ENCODE results near the gene ZFP36L2.
A peak's percentile ranks its signal among the peaks of the same experiment; 100 is the strongest.

Gene ZFP36L2

DNA sequence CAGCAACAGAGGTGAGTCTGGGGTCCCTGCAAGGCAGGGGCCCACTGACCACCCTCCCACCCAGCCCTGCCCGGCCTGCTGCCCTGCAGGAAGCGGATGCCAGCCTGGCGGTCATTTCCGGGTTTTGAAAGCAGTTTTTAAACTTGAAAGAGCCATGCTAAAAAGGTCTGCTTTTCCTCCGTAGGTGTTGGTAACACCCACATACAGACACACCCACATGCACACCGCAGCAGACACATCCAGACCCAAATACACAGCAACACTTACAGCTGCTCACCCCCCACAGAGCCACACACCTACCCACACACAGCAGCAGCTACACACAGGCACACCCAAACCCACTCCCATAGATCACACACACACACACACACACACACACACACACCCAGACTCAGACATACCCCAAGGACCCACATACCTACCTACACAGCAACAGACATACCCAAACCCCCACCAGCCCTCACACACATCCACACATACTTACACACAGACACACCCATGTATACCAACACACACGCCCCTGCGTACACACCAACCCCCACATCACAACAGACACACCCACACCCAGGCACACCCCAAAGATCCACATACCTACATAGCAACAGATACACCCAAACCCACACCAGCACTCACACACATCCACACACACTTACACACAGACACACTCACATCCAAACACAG is 7.6 kb downstream of the ZFP36L2 start:
- Histone ChIP-seq H3K27me3 (replicated peaks; ENCODE audit: control insufficient read depth, insufficient read depth, low read length, poor library complexity, severe bottlenecking) (no peaks in the 10 kb centered on the region), H3K4me1 (ENCODE audit: control insufficient read depth, insufficient read depth, low read length, poor library complexity, severe bottlenecking) (peaks cover 37% of the 10 kb centered on the region), H3K4me3 (ENCODE audit: insufficient read depth, low read depth, low read length, poor library complexity, severe bottlenecking) (peak overlapping the region; percentile 95), H3K9me3 (ENCODE audit: control insufficient read depth, low read length) (no peaks in the 10 kb centered on the region), H3K27ac (ENCODE audit: insufficient read depth, low read length, poor library complexity, severe bottlenecking) (peak overlapping the region; percentile 91), H3K36me3 (ENCODE audit: control insufficient read depth, insufficient read depth, low read length) (peaks cover 18% of the 10 kb centered on the region)
- DNase-seq = peak; percentile 73 to 78 (median 74)

DNA sequence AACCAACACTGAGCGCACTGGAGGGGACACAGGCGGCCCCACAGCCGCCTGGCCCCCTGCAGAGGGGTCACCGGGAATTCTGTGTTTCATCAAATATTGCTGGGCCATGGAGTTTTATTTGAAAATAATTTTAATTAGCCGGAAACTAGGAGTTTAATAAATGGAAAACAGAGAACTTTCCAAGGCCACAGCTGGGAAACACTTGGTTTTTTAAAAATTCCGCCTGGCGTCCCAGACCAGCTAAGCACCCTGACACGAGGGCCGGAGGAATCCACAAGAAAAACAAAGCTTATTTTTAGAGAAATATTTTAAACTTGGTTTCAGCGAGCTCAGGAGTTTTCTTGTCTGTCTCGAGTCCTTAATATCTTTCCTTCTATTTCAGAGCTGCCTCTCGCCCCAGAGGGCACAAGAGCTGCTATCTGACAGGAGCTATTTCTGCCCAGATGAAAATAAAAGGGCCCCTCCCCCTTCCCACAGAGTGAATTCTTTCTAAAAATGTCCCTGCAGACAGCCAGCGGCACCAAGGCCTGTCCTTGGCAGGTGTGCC is 8.2 kb downstream of the ZFP36L2 start:
- Histone ChIP-seq H3K4me1 (ENCODE audit: control insufficient read depth, insufficient read depth, low read length, poor library complexity, severe bottlenecking) (peaks cover 37% of the 10 kb centered on the region), H3K36me3 (ENCODE audit: control insufficient read depth, insufficient read depth, low read length) (peaks cover 12% of the 10 kb centered on the region), H3K9me3 (ENCODE audit: control insufficient read depth, low read length) (no peaks in the 10 kb centered on the region), H3K27ac (ENCODE audit: insufficient read depth, low read length, poor library complexity, severe bottlenecking) (peak overlapping the region; percentile 91), H3K27me3 (replicated peaks; ENCODE audit: control insufficient read depth, insufficient read depth, low read length, poor library complexity, severe bottlenecking) (no peaks in the 10 kb centered on the region), H3K4me3 (ENCODE audit: insufficient read depth, low read depth, low read length, poor library complexity, severe bottlenecking) (peak overlapping the region; percentile 34)
- DNase-seq = no peak

DNA sequence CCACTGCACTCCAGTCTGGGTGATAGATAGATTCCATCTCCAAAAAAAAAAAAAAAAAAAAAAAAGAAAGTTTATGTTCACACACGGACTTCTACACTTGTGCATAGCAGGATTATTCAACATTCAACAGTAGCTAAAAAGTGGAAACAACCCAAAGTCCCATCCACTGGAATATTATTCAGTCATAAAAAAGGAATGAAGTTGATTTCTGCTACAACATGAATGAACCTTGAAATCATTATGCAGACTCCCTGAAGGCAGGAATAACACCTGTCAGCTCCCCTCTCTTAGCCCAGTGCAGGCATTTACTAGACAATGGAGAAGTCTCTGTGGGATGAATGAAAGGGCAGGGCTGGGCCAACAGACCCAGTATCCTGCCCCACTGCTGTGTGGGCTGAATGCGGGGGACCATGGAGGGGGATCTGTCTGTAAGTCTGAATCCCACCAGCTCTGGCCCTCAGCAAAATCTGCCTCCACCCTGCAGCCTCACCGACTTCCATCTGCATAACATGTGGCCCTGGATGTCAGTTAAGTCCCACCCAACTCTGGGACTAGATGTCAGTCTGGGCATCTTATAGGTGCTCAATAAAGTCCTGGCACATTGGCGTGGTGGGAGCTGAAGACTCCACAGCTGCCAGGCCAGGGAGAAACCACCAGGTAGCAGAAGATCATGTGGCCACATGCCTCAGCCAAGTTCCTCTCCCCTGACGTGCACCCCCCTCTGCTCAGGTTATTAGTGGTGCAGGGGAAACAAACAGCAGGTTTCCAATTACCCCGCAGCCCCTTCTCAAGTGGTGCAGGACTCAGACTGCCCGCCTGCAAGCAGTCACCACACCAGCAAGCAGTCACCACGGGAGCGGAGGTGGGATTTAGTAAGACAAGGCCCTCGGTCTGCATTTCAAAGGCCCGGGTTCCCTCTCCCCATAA is 8.9 kb downstream of the ZFP36L2 start:
- H3K27me3 ChIP-seq (replicated peaks; ENCODE audit: control insufficient read depth, insufficient read depth, low read length, poor library complexity, severe bottlenecking) = no peaks in the 10 kb centered on the region
- peak overlapping the region; percentile 34 for H3K4me3 ChIP-seq (ENCODE audit: insufficient read depth, low read depth, low read length, poor library complexity, severe bottlenecking)
- H3K9me3 ChIP-seq (ENCODE audit: control insufficient read depth, low read length) = no peaks in the 10 kb centered on the region
- no peak for DNase-seq
- peaks cover 5% of the 10 kb centered on the region for H3K36me3 ChIP-seq (ENCODE audit: control insufficient read depth, insufficient read depth, low read length)
- H3K4me1 ChIP-seq (ENCODE audit: control insufficient read depth, insufficient read depth, low read length, poor library complexity, severe bottlenecking) = peaks cover 37% of the 10 kb centered on the region
- peak overlapping the region; percentile 91 for H3K27ac ChIP-seq (ENCODE audit: insufficient read depth, low read length, poor library complexity, severe bottlenecking)

DNA sequence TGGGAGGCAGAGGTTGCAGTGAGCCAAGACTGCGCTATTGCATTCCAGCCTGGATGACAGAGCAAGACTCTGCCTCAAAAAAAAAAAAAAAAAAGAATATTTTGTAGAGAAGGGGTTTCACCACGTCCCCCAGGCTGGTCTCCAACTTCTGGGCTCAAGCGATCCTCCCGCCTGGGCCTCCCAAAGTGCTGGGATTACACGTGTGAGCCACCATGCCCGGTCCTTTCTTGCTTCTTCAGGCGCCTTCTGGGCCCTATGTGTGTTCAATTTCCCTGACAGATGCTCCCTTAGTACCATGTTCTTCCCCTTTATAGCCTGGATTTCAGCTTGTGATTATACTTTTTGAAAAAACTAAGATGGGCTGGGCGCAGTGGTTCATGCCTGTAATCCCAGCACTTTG is 9.8 kb downstream of the ZFP36L2 start:
- DNase-seq = no peak
- no peaks in the 10 kb centered on the region for H3K9me3 ChIP-seq (ENCODE audit: control insufficient read depth, low read length)
- no peaks in the 10 kb centered on the region for H3K27me3 ChIP-seq (replicated peaks; ENCODE audit: control insufficient read depth, insufficient read depth, low read length, poor library complexity, severe bottlenecking)
- no peaks in the 10 kb centered on the region for H3K36me3 ChIP-seq (ENCODE audit: control insufficient read depth, insufficient read depth, low read length)
- H3K4me1 ChIP-seq (ENCODE audit: control insufficient read depth, insufficient read depth, low read length, poor library complexity, severe bottlenecking) = peaks cover 37% of the 10 kb centered on the region
- H3K4me3 ChIP-seq (ENCODE audit: insufficient read depth, low read depth, low read length, poor library complexity, severe bottlenecking) = no peak overlapping the region
- no peak overlapping the region for H3K27ac ChIP-seq (ENCODE audit: insufficient read depth, low read length, poor library complexity, severe bottlenecking)

DNA sequence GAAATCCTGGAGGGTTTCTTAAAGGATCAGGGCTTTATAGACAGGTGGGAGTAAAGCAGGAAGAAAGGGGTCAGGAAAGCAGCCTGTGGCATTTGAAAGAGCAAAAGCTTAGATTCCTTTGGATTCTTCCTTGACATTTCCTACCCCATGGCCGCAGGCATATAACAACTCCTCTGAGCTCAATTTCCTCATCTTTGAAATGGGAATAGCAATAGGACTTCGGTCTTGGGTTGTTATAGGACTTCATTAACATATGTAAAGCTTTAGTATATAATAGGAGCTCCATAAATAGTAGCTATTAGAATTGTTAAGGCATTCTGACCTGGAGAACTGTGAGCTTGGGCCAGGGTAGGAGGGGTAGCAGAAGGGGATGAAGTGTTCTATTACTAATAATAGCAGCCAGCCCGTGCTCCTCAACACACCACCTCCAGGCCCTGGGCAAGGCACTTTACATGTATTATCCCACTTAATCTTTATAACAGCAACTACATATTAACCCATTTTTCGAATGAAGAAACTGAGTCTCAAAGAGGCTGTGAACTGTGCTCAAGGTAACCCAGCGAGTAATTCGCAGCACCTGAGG is 10.6 kb downstream of the ZFP36L2 start:
- Histone ChIP-seq H3K36me3 (ENCODE audit: control insufficient read depth, insufficient read depth, low read length) (no peaks in the 10 kb centered on the region), H3K4me1 (ENCODE audit: control insufficient read depth, insufficient read depth, low read length, poor library complexity, severe bottlenecking) (peaks cover 31% of the 10 kb centered on the region), H3K27ac (ENCODE audit: insufficient read depth, low read length, poor library complexity, severe bottlenecking) (no peak overlapping the region)

DNA sequence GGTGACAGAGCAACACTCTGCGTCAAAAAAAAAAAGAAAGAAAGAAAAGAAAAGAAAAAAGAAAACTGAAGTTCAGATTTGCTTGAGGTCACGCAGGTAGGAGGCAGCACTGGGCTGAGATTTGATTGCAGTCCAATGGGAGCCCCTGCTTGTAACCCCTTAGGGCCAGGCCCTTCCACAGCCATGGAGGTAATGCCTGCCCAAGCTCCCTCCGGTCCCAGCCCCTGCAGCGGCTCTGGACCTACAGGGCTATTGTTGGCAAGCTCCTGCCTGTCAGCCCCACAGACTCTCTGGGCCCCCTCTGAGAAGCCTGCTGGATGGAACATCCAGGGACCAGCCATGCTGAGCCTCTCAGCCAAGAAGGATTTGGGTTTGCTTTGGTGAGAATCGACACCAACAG is 12.2 kb downstream of the ZFP36L2 start:
- peaks cover 21% of the 10 kb centered on the region for H3K4me1 ChIP-seq (ENCODE audit: control insufficient read depth, insufficient read depth, low read length, poor library complexity, severe bottlenecking)
- H3K4me3 ChIP-seq (ENCODE audit: insufficient read depth, low read depth, low read length, poor library complexity, severe bottlenecking) = no peak overlapping the region
- no peak for DNase-seq
- H3K9me3 ChIP-seq (ENCODE audit: control insufficient read depth, low read length) = no peaks in the 10 kb centered on the region
- no peak overlapping the region for H3K27ac ChIP-seq (ENCODE audit: insufficient read depth, low read length, poor library complexity, severe bottlenecking)
- no peaks in the 10 kb centered on the region for H3K36me3 ChIP-seq (ENCODE audit: control insufficient read depth, insufficient read depth, low read length)
- no peaks in the 10 kb centered on the region for H3K27me3 ChIP-seq (replicated peaks; ENCODE audit: control insufficient read depth, insufficient read depth, low read length, poor library complexity, severe bottlenecking)

More for the DNA sequence above, 10.6 kb downstream of the ZFP36L2 start:
- Histone ChIP-seq H3K9me3 (ENCODE audit: control insufficient read depth, low read length) (no peaks in the 10 kb centered on the region), H3K27me3 (replicated peaks; ENCODE audit: control insufficient read depth, insufficient read depth, low read length, poor library complexity, severe bottlenecking) (no peaks in the 10 kb centered on the region), H3K4me3 (ENCODE audit: insufficient read depth, low read depth, low read length, poor library complexity, severe bottlenecking) (no peak overlapping the region)
- DNase-seq = no peak

DNA sequence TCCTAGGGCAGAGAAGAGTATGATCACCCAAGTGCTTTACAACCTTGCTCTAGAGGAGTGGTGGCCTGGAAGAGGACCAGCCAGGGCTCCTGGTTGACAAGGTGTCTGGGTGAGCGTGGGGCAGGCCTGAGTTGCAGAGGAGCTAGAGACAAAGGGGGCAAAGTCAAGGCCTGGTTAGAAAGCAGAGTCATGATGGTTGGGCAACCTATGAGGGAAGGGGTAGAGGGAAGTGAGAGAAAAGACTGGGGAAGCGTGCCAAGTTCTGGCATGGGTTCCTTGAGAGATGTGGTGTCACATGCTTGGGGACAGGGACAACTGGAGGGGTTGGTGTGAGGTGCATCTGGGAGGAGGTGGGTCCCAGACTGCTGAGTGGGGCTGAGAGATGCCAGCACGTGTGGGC is 13.5 kb downstream of the ZFP36L2 start:
- no peak overlapping the region for H3K27ac ChIP-seq (ENCODE audit: insufficient read depth, low read length, poor library complexity, severe bottlenecking)
- no peak for DNase-seq
- peaks cover 9% of the 10 kb centered on the region for H3K4me1 ChIP-seq (ENCODE audit: control insufficient read depth, insufficient read depth, low read length, poor library complexity, severe bottlenecking)
- no peak overlapping the region for H3K4me3 ChIP-seq (ENCODE audit: insufficient read depth, low read depth, low read length, poor library complexity, severe bottlenecking)
- H3K36me3 ChIP-seq (ENCODE audit: control insufficient read depth, insufficient read depth, low read length) = no peaks in the 10 kb centered on the region
- no peaks in the 10 kb centered on the region for H3K9me3 ChIP-seq (ENCODE audit: control insufficient read depth, low read length)
- no peaks in the 10 kb centered on the region for H3K27me3 ChIP-seq (replicated peaks; ENCODE audit: control insufficient read depth, insufficient read depth, low read length, poor library complexity, severe bottlenecking)

DNA sequence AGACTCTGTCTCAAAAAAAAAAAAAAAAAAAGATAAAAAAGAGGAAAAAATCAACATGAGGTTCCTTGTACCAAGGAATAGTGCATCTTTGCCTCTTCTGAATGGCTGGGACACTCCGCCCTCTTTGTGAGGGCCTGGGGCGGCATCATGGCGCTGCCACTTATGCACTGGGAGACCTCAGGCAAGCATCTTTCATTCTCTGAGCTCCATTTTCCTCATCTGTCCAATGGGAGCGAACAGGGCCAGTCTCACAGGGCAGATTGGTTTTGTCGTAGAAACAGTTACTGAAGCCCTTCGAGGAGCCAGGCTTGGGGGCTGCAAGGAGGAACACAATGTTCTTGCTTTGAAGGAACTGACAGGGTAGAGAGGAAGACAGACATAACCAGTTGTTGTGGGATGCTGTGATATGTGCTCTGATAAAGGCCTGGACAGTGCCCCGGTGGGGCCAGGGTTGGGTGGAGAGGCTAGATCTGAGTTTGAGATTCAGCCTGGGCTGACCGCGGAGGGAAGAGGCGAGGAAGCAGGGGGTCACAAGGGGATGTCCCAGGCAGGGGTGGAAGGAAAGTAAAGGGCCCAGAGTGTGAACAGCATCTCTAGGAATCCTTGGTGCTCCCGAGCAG is 14.1 kb downstream of the ZFP36L2 start:
- Histone ChIP-seq H3K27me3 (replicated peaks; ENCODE audit: control insufficient read depth, insufficient read depth, low read length, poor library complexity, severe bottlenecking) (no peaks in the 10 kb centered on the region), H3K4me3 (ENCODE audit: insufficient read depth, low read depth, low read length, poor library complexity, severe bottlenecking) (no peak overlapping the region), H3K27ac (ENCODE audit: insufficient read depth, low read length, poor library complexity, severe bottlenecking) (no peak overlapping the region), H3K9me3 (ENCODE audit: control insufficient read depth, low read length) (no peaks in the 10 kb centered on the region), H3K4me1 (ENCODE audit: control insufficient read depth, insufficient read depth, low read length, poor library complexity, severe bottlenecking) (peaks cover 3% of the 10 kb centered on the region), H3K36me3 (ENCODE audit: control insufficient read depth, insufficient read depth, low read length) (no peaks in the 10 kb centered on the region)
- no peak for DNase-seq

DNA sequence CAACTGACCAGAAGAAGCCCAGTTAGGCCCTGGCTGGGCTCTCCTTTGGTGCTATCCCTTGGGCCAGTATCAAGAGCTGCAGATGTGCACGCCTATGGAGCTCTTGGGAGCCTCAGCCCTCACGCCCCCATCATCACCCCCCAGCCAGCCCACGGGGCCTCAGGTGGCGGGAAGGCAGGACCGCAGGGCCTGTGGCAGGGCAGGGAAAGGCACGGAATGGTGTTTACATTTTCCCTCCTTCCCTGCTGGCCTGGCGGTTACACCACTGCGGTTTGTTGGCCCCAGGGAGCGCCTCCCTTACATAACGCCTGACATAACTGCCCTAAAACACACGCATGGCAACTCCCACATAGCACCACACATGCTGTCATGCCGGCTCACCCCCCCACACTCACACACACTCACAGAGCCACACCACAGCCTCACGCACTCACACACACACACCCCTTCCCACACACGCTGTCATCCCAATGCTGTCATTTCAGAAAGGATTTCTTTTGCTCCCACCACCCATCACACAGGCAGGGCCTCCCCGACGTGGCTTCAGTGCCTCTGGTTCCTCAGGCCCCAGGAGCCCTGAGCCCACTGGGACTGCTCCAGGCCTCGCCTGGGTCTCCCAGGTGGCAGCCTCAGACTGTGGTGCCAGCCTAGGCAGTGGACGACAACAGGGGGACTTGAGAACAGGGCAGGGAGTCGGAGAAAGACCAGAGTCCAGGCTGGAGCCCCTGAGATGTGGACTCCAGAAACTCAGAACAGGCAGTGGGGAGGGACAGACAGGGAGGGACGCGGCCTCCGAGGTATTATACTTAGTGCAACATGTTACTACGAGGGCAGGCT is 15.7 kb downstream of the ZFP36L2 start:
- H3K4me3 ChIP-seq (ENCODE audit: insufficient read depth, low read depth, low read length, poor library complexity, severe bottlenecking) = no peak overlapping the region
- DNase-seq = no peak
- no peaks in the 10 kb centered on the region for H3K36me3 ChIP-seq (ENCODE audit: control insufficient read depth, insufficient read depth, low read length)
- no peaks in the 10 kb centered on the region for H3K9me3 ChIP-seq (ENCODE audit: control insufficient read depth, low read length)
- no peaks in the 10 kb centered on the region for H3K27me3 ChIP-seq (replicated peaks; ENCODE audit: control insufficient read depth, insufficient read depth, low read length, poor library complexity, severe bottlenecking)
- no peak overlapping the region for H3K27ac ChIP-seq (ENCODE audit: insufficient read depth, low read length, poor library complexity, severe bottlenecking)
- H3K4me1 ChIP-seq (ENCODE audit: control insufficient read depth, insufficient read depth, low read length, poor library complexity, severe bottlenecking) = no peaks in the 10 kb centered on the region

Data from effector memory CD4-positive, alpha-beta T cell (primary cell).